Central memory CD8-positive, alpha-beta T cell (primary cell): Measurements from ENCODE around the gene ACSM6.
A peak's percentile ranks its signal among the peaks of the same experiment; 100 is the strongest.

Experiments
- ATAC-seq: fragments of 150-1000 bp; cut with Tn5 transposase; replicated peaks from 2 replicates; pipeline ENCODE4 v1.10.0; 2022; ENCODE audit warnings: mild to moderate bottlenecking, moderate FRiP score, moderate number of reproducible peaks; ENCODE audit not compliant: poor library complexity, severe bottlenecking; ENCODE audit errors: extremely low read depth
- DNase-seq, 2 donors: peaks; one replicate each; pipeline ENCODE4 v3.0.0; 2021; ENCODE audit warnings: low spot score in 2 of 2
- H3K27ac Mint-ChIP-seq: one replicate; pipeline ENCODE4 v1.8.0; 2022; ENCODE audit warnings: low read depth, mild to moderate bottlenecking, moderate library complexity, mixed read lengths
- H3K27me3 Mint-ChIP-seq: one replicate; pipeline ENCODE4 v1.8.0; 2022; ENCODE audit warnings: mixed read lengths
- H3K36me3 Mint-ChIP-seq: one replicate; pipeline ENCODE4 v1.8.0; 2022; ENCODE audit warnings: mild to moderate bottlenecking, moderate library complexity, mixed read lengths; ENCODE audit not compliant: insufficient read depth
- H3K4me1 Mint-ChIP-seq: one replicate; pipeline ENCODE4 v1.8.0; 2022; ENCODE audit warnings: mixed read lengths
- H3K4me3 Mint-ChIP-seq: one replicate; pipeline ENCODE4 v1.8.0; 2022; ENCODE audit warnings: mild to moderate bottlenecking, moderate library complexity, mixed read lengths
- H3K9me3 Mint-ChIP-seq: one replicate; pipeline ENCODE4 v1.8.0; 2022; ENCODE audit warnings: mixed read lengths

ACSM6 gene

DNA sequence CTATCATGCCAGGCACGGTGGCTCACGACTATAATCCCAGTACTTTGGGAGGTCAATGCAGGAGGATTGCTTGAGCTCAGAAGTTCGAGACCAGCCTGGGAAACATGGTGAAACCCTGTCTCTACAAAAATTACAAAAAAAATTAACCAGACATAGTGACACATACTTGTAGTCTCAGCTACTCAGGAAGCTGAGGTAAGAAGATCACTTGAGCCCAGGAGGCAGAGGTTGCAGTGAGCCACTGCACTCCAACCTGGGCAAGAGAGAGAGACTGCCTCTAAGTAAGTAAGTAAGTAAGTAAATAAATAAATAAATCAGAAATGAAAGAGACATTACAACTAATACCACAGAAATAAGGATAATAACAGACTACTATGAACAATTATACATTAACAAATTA lies 60.6 kb downstream of the ACSM6 start:
- Mint-ChIP-seq H3K27me3 (no peaks in the 10 kb centered on the region), H3K27ac (no peak overlapping the region), H3K4me1 (no peaks in the 10 kb centered on the region), H3K36me3 (peaks cover 3% of the 10 kb centered on the region), H3K9me3 (no peaks in the 10 kb centered on the region), H3K4me3 (no peak overlapping the region)
- ATAC-seq (no peak), DNase-seq (no peak)

DNA sequence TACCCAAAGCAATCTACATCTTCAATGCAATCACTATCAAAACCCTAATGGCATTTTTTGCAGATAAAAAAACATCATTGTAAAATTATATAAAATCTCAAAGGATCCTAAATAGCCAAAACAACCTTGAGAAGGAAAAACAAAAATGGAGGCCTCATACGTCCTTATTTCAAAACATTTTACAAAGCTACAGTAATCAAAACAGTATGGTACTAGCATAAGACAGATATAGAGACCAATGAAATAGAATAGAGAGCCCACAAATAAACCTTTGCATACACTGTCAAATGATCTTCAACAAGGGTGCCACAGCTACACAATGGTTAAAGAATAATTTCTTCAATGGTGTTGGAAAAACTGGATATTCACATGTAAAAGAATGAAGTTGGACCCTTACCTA lies 62.2 kb downstream of the ACSM6 start:
- Mint-ChIP-seq H3K4me3 (no peak overlapping the region), H3K27me3 (no peaks in the 10 kb centered on the region), H3K4me1 (no peaks in the 10 kb centered on the region), H3K36me3 (peaks cover 3% of the 10 kb centered on the region), H3K9me3 (no peaks in the 10 kb centered on the region), H3K27ac (no peak overlapping the region)
- DNase-seq (no peak), ATAC-seq (no peak)

DNA sequence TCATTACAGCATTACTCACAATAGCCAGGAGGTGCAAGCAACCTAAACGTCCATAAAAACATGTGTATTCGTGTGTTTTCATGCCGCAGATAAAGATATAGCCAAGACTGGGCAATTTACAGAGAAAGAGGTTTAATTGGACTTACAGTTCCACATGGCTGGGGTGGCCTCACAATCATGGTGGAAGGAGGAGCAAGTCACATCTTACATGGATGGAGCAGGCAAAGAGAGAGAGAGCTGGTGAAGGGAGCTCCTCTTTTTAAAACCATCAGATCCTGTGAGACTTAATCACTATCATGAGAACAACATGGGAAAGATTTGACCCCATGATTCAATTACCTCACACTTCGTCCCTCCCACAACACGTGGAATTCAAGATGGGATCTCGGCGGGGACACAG lies 63.8 kb downstream of the ACSM6 start:
- Mint-ChIP-seq H3K9me3 (no peaks in the 10 kb centered on the region), H3K4me1 (no peaks in the 10 kb centered on the region), H3K27ac (no peak overlapping the region), H3K4me3 (no peak overlapping the region), H3K36me3 (peaks cover 1% of the 10 kb centered on the region), H3K27me3 (no peaks in the 10 kb centered on the region)
- ATAC-seq = no peak
- no peak for DNase-seq

- Mint-ChIP-seq H3K36me3 (peaks cover 6% of the 10 kb centered on the region), H3K27me3 (no peaks in the 10 kb centered on the region), H3K9me3 (no peaks in the 10 kb centered on the region), H3K4me1 (no peaks in the 10 kb centered on the region), H3K4me3 (no peak overlapping the region), H3K27ac (no peak overlapping the region)
- DNase-seq = no peak
- no peak for ATAC-seq
These were observed 66.4 kb downstream of the ACSM6 start for GRCh38 chr10:95260397-95260881.

DNA sequence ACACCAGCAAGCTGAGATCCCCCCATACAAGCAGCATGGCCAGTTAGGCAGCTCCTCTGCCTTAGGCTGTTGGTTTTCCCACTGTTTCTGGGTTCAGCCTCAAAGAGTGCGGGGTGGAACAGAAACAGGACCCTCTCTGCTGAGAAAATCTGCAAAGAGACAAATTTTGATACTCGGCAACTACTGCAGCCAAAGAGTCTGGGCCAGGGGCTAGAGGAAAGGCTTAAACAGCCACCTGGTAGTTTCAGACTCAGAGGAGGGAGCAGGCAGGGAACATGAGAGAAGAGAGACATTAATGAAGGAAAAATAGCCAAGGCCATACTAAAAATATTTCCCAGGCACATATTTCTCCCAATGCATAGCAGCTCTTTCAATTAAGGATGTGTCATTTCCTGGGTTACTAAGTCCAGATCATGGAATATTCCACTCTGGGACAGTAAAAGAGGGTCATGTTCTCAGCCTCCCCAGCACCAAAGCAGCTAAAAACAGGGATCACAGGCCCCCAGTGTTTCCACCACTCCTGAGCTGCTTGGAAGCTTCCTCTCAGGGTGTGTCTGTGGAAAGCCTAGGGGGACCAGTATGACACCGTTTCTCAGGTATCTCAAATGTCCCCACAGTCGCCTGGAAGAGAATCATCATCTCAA lies 67.0 kb downstream of the ACSM6 start:
- no peaks in the 10 kb centered on the region for H3K27me3 Mint-ChIP-seq
- ATAC-seq = no peak
- H3K36me3 Mint-ChIP-seq = peaks cover 6% of the 10 kb centered on the region

GRCh38 chr10:95261926-95262325 lies 67.9 kb downstream of the ACSM6 start:
- Mint-ChIP-seq H3K27me3 (no peaks in the 10 kb centered on the region), H3K9me3 (no peaks in the 10 kb centered on the region), H3K27ac (no peak overlapping the region), H3K36me3 (peaks cover 6% of the 10 kb centered on the region), H3K4me1 (peaks cover 6% of the 10 kb centered on the region), H3K4me3 (no peak overlapping the region)
- no peak for ATAC-seq
- DNase-seq = no peak

More for the DNA sequence above, 67.0 kb downstream of the ACSM6 start:
- no peak overlapping the region for H3K4me3 Mint-ChIP-seq
- no peaks in the 10 kb centered on the region for H3K4me1 Mint-ChIP-seq
- no peak overlapping the region for H3K27ac Mint-ChIP-seq
- DNase-seq = no peak
- H3K9me3 Mint-ChIP-seq = no peaks in the 10 kb centered on the region

GRCh38 chr10:95262763-95263518 lies 68.9 kb downstream of the ACSM6 start:
- Mint-ChIP-seq H3K36me3 (peaks cover 6% of the 10 kb centered on the region), H3K4me3 (no peak overlapping the region), H3K27ac (no peak overlapping the region), H3K9me3 (no peaks in the 10 kb centered on the region), H3K4me1 (peaks cover 6% of the 10 kb centered on the region), H3K27me3 (no peaks in the 10 kb centered on the region)
- DNase-seq (no peak), ATAC-seq (no peak)

DNA sequence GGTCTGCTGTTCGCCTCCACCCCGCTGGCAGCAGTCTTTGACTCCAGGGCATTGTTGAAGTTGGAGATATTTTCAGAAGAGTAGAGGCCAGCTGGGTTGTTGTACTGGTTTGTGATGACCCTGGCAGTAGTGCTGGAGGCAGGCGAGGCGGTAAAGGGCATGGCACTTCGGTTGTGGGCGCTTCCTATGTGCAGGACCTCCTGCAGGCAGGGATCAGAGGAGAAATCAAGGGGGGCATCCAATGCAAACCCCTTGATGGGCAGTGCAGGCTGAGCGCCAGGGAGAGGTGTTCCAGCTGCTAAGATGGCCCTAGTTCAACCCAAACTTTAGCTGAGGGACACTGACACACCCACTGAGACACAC lies 69.8 kb downstream of the ACSM6 start:
- Mint-ChIP-seq H3K27me3 (no peaks in the 10 kb centered on the region), H3K4me3 (no peak overlapping the region), H3K36me3 (peaks cover 4% of the 10 kb centered on the region), H3K4me1 (peaks cover 6% of the 10 kb centered on the region), H3K27ac (no peak overlapping the region), H3K9me3 (no peaks in the 10 kb centered on the region)
- no peak for ATAC-seq
- no peak for DNase-seq

DNA sequence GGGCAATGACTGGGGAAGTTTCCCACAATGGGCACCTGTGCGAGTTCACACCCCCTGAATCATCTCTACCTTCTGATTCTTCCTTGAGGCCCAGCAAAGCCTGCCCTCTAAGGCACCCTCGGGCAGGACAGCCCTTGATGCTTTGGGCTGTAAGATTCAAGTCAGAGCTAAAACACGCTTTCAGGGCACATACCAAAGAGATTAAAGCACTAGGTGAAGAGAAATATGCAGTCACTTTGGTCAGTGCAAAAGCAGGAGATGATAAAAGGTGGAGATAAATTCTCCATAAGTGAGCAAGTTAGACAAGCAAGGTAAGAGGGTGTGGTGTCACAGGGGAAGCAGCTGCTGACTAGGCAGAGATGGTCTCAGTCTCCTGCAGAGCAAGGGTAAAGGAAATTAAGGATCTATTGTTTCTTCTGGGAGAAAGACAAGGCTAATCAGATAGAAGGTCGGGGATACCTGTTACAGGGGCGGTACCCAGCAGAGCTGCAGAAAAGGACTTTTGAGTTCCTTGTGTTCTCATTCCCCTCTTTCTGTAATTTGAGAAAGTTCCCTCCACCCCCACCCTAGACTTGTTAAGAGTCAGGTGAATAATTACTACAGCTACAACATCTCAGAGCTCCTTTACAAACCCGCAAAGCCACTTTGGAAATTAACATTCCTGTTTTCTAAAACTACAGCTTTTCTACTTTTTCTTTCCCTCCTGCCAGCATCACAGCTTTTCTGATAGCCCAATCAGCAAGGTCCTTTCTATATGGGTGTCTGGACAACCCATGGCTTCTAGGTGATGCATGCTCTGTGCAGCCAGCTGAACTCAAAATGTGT lies 70.4 kb downstream of the ACSM6 start:
- Mint-ChIP-seq H3K27ac (no peak overlapping the region), H3K9me3 (no peaks in the 10 kb centered on the region), H3K4me3 (no peak overlapping the region), H3K36me3 (peaks cover 4% of the 10 kb centered on the region), H3K27me3 (no peaks in the 10 kb centered on the region), H3K4me1 (peaks cover 6% of the 10 kb centered on the region)
- DNase-seq = no peak
- no peak for ATAC-seq

DNA sequence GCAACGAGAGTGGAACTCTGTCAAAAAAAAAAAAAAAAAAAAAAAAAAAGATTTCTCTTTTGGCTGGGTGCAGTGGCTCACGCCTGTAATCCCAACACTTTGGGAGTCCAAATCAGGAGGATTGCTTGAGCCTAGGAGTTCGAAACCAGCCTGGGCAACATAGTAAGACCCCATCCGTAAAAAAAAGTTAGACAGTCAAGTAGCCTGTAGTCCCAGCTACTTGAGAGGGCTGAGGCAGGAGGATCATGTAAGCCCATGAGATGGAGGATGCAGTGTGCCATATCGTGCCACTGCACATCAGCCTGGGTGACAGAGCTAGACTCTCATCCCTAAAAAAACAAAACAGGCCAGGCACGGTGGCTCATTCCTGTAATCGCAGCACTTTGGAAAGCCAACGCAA lies 71.5 kb downstream of the ACSM6 start:
- ATAC-seq (no peak), DNase-seq (no peak)
- Mint-ChIP-seq H3K4me3 (no peak overlapping the region), H3K27me3 (no peaks in the 10 kb centered on the region), H3K9me3 (no peaks in the 10 kb centered on the region), H3K4me1 (peaks cover 6% of the 10 kb centered on the region), H3K27ac (no peak overlapping the region), H3K36me3 (peaks cover 4% of the 10 kb centered on the region)

DNA sequence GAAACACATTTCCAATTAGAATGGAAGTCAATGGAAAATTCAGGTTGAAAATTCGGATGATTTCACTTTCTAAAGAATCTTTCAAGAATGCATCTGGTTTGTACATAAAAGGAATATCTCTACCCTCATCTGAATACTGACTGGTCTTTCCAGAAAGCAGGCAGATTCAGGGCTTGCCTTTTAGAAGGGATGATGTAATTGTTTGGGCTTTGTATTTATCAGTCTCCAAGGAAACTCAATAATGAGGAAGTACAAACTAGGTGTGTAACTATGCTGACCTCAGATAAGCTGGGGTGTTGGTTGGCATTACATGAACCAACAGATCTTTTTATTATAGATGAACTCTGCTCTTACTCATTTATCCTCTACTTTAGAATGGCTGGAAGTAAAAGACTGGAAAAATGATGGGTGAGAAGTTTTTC lies 72.6 kb downstream of the ACSM6 start:
- no peak overlapping the region for H3K4me3 Mint-ChIP-seq
- no peaks in the 10 kb centered on the region for H3K27me3 Mint-ChIP-seq
- DNase-seq (no peak), ATAC-seq (peak; percentile 62)
- H3K36me3 Mint-ChIP-seq = peaks cover 6% of the 10 kb centered on the region
- H3K9me3 Mint-ChIP-seq = no peaks in the 10 kb centered on the region
- peak overlapping the region; percentile 44 for H3K27ac Mint-ChIP-seq
- H3K4me1 Mint-ChIP-seq = peaks cover 6% of the 10 kb centered on the region

DNA sequence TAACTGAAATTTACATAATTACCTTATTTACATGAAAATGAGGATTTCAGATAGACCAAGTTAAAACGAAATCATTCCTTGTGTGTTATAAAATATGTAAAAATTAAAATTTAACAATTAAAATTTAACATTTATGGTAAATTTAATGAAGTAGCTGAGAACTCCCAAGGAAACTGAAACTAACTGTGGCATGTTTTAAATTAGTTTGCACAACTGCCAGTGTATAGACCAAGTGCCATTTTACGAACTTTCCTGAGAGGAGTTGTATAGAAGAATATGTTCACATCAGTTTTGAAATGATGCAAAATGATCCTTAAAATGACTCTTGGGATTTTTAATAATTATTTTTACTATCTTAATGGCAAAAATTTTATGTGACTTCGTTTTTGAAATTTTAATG lies 73.2 kb downstream of the ACSM6 start:
- DNase-seq = no peak
- no peak overlapping the region for H3K4me3 Mint-ChIP-seq
- no peaks in the 10 kb centered on the region for H3K9me3 Mint-ChIP-seq

More for the DNA sequence above, 73.2 kb downstream of the ACSM6 start:
- no peaks in the 10 kb centered on the region for H3K27me3 Mint-ChIP-seq
- peaks cover 6% of the 10 kb centered on the region for H3K36me3 Mint-ChIP-seq
- peak overlapping the region; percentile 44 for H3K27ac Mint-ChIP-seq
- peaks cover 6% of the 10 kb centered on the region for H3K4me1 Mint-ChIP-seq
- no peak for ATAC-seq
